Measurements from ENCODE around the gene GABARAP.

Gene GABARAP

GRCh38 chr17:7254511-7254910, 12.3 kb upstream of the GABARAP start:
- H3K9me3 ChIP-seq (ENCODE audit: control insufficient read depth, insufficient read depth, low read length), result no peaks in the 10 kb centered on the region
- H3K4me1 ChIP-seq (ENCODE audit: control insufficient read depth, low read length), result peaks cover 16% of the 10 kb centered on the region
- H3K36me3 ChIP-seq (ENCODE audit: control insufficient read depth, low read length), result peaks cover 65% of the 10 kb centered on the region
- H3K4me3 ChIP-seq (ENCODE audit: low read length), result no peak overlapping the region
- peaks cover 2% of the 10 kb centered on the region; the same call in 1 of the 2 replicates for H3F3A ChIP-seq (ENCODE audit: control insufficient read depth, insufficient read depth)
- H3K79me2 ChIP-seq (ENCODE audit: control insufficient read depth, low read length), result peaks cover 39% of the 10 kb centered on the region
- 0 out of 2 replicates have a peak, but pooled peaks cover 6% of the 10 kb centered on the region for H4K20me1 ChIP-seq (ENCODE audit: control insufficient read depth, insufficient read depth, low read depth, low read length)
- H3K27me3 ChIP-seq (ENCODE audit: control insufficient read depth, low read length), result no peaks in the 10 kb centered on the region
- H3K27ac ChIP-seq (ENCODE audit: low read depth, low read length), result no peak overlapping the region
- H3K4me2 ChIP-seq (ENCODE audit: low read length), result no peak overlapping the region
- TF ChIP-seq CTCF (IDR thresholded peaks at IDR 0.05; ENCODE audit: low read depth, low read length, poor library complexity, severe bottlenecking), result no peak
- TF ChIP-seq EZH2phosphoT487 (IDR thresholded peaks at IDR 0.05; ENCODE audit: borderline replicate concordance, low read length), result no peak
- no peaks in the 10 kb centered on the region for H3K9me2 ChIP-seq (replicated peaks; ENCODE audit: control insufficient read depth, low read length)

- Histone ChIP-seq H3K36me3 (ENCODE audit: control insufficient read depth, low read length) (peaks cover 62% of the 10 kb centered on the region), H3K9me2 (replicated peaks; ENCODE audit: control insufficient read depth, low read length) (no peaks in the 10 kb centered on the region), H4K20me1 (ENCODE audit: control insufficient read depth, insufficient read depth, low read depth, low read length) (peaks cover 13% of the 10 kb centered on the region; the same call in 1 of the 2 replicates), H3K4me3 (ENCODE audit: low read length) (peak overlapping the region; percentile 88), H3K4me2 (ENCODE audit: low read length) (peak overlapping the region; percentile 77), H3K79me2 (ENCODE audit: control insufficient read depth, low read length) (peaks cover 54% of the 10 kb centered on the region), H3K27ac (ENCODE audit: low read depth, low read length) (peak overlapping the region; percentile 83; the same call in 1 of the 2 replicates), H3K4me1 (ENCODE audit: control insufficient read depth, low read length) (peaks cover 25% of the 10 kb centered on the region), H3K27me3 (ENCODE audit: control insufficient read depth, low read length) (no peaks in the 10 kb centered on the region), H3F3A (ENCODE audit: control insufficient read depth, insufficient read depth) (no peaks in the 10 kb centered on the region), H3K9me3 (ENCODE audit: control insufficient read depth, insufficient read depth, low read length) (no peaks in the 10 kb centered on the region)
- TF ChIP-seq EZH2phosphoT487 (IDR thresholded peaks at IDR 0.05; ENCODE audit: borderline replicate concordance, low read length) (no peak), CTCF (IDR thresholded peaks at IDR 0.05; ENCODE audit: low read depth, low read length, poor library complexity, severe bottlenecking) (no peak)
Measured at GRCh38 chr17:7253082-7253481, 10.8 kb upstream of the GABARAP start.

- peaks cover 13% of the 10 kb centered on the region; the same call in 1 of the 2 replicates for H4K20me1 ChIP-seq (ENCODE audit: control insufficient read depth, insufficient read depth, low read depth, low read length)
- no peaks in the 10 kb centered on the region for H3K9me3 ChIP-seq (ENCODE audit: control insufficient read depth, insufficient read depth, low read length)
- no peak for TF ChIP-seq EZH2phosphoT487 (IDR thresholded peaks at IDR 0.05; ENCODE audit: borderline replicate concordance, low read length)
- TF ChIP-seq CTCF (IDR thresholded peaks at IDR 0.05; ENCODE audit: low read depth, low read length, poor library complexity, severe bottlenecking), result peak; percentile 63
- H3K4me1 ChIP-seq (ENCODE audit: control insufficient read depth, low read length), result peaks cover 25% of the 10 kb centered on the region
- peak within 1 kb of the TSS; percentile 83 for H3K27ac ChIP-seq (ENCODE audit: low read depth, low read length)
- H3K36me3 ChIP-seq (ENCODE audit: control insufficient read depth, low read length), result peaks cover 60% of the 10 kb centered on the region
- H3F3A ChIP-seq (ENCODE audit: control insufficient read depth, insufficient read depth), result no peaks in the 10 kb centered on the region
- peaks cover 60% of the 10 kb centered on the region for H3K79me2 ChIP-seq (ENCODE audit: control insufficient read depth, low read length)
- peak within 1 kb of the TSS; percentile 88 for H3K4me3 ChIP-seq (ENCODE audit: low read length)
- H3K27me3 ChIP-seq (ENCODE audit: control insufficient read depth, low read length), result no peaks in the 10 kb centered on the region
- no peaks in the 10 kb centered on the region for H3K9me2 ChIP-seq (replicated peaks; ENCODE audit: control insufficient read depth, low read length)
- H3K4me2 ChIP-seq (ENCODE audit: low read length), result peak within 1 kb of the TSS; percentile 97
Measured at GRCh38 chr17:7252176-7253043, 10.2 kb upstream of the GABARAP start, which contains the start of gene ELP5. Gene ELP5 (plus strand): TSS chr17:7252215. CDS start chr17:7252551, 336 bp downstream.

Data from DOHH2 (cell line).